Measurements from ENCODE around the gene CSNK1G1. TPM values are rescaled to one million over a fixed set of nuclear protein-coding genes. Genes with fewer than 3 reads are reported as not detected.

CSNK1G1 gene
- total and polyA plus RNA-seq, 2 of the 8 experiments (the other 6 are each of a cell fraction or from before 2014, with no cell fraction given) = 6.0 to 12.9 TPM

DNA sequence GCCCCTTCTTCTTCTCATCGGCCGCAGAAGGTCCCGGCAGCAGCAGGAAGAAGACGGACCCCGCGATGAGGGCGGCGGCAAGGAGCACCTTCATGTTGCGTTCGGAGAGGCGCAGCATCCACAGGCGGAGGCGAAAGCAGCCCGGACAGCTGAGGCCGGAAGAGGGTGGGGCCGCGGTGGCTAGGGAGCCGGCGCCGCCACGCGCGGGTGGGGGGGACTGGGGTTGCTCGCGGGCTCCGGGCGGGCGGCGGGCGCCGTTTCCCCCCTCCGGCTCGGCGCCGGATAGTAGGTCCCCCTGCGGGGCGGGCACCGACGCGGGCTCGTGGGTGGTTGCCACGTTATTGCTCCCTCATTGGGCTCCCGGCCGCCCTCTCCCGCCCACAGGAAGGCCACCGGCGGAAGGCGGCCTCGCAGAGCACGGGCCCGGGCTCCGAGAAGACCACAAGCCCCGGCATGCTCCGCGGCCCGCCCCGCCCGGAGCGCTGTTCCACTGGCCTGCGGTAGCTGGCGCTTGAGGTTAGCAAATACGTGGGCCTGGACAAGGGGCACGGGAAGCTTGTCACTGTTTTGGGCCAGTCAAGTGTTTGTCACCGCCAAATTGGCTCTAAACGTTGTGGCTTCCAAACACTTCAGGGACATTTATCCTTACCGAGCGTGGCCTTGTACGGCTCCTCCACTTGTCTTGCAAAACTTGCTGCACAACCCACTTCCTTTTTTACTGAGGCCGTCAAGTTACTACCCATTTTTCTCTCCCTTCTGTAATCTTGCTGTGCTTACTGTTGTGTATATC, 192.9 kb downstream of the CSNK1G1 start, which contains the start of gene PPIB (continued):
- no peak for TF ChIP-seq RNF2 (IDR thresholded peaks at IDR 0.05; ENCODE audit: borderline replicate concordance, low read depth, low read length, missing control alignments, poor library complexity, severe bottlenecking)
- TF ChIP-seq SUZ12 (IDR thresholded peaks at IDR 0.05; ENCODE audit: low read length) = peak; percentile 54; the same call in 1 of the 2 replicates
- TF ChIP-seq RBBP5 (IDR thresholded peaks at IDR 0.05; ENCODE audit: borderline replicate concordance, low read depth, low read length) = peak; percentile 52; the same call in 1 of the 2 replicates
- peak; percentile 62 for TF ChIP-seq TAF7 (optimal IDR thresholded peaks at IDR 0.05; ENCODE audit: borderline replicate concordance, low read depth, low read length)
- TF ChIP-seq NRF1 (IDR thresholded peaks at IDR 0.05; ENCODE audit: low read depth, low read length) = no peak
- no peak for TF ChIP-seq SIRT6 (IDR thresholded peaks at IDR 0.05; ENCODE audit: low read length)
